Naive thymus-derived CD4-positive, alpha-beta T cell (primary cell): ENCODE results near the gene BMP5. TPM values are rescaled to one million over a fixed set of nuclear protein-coding genes. Genes with fewer than 3 reads are reported as not detected.

Experiments
- ATAC-seq: fragments of 150-1000 bp; cut with Tn5 transposase; 2 replicates; pipeline ENCODE4 v1.10.0; 2021; ENCODE audit warnings: mild to moderate bottlenecking, moderate library complexity
- CTCF ChIA-PET: fragments of 350-600 bp; sonication (Branson Sonifier 250); formaldehyde crosslinking; loops from one replicate; lab custom pipeline; 2021; ENCODE audit warnings: antibody characterized with exemption; lab: Charles Lee
- POLR2A ChIA-PET: fragments of 350-600 bp; sonication (Branson Sonifier 250); formaldehyde crosslinking; loops from one replicate; lab custom pipeline; 2021; ENCODE audit warnings: antibody characterized with exemption, inconsistent platforms; lab: Charles Lee
- DNase-seq, 9 donors: peaks; one replicate each; pipeline versions ENCODE4 v3.0.0 to v3.0.0-alpha.2; 2020 to 2022; ENCODE audit warnings: mixed read lengths in 1 of 9
- H3K27ac ChIP-seq: one replicate; pipeline ENCODE4 v1.7.0; 2013; ENCODE audit warnings: mild to moderate bottlenecking, low read depth, low read length, moderate library complexity
- H3K27me3 ChIP-seq, 2 donors: one replicate each; pipeline ENCODE4 v1.7.0; 2013; ENCODE audit warnings: low read length in 2 of 2, mild to moderate bottlenecking in 2 of 2, moderate library complexity in 2 of 2; ENCODE audit not compliant: control insufficient read depth in 2 of 2, insufficient read depth in 2 of 2
- H3K36me3 ChIP-seq, 3 experiments: 1 replicate in 2 of 3; 2 replicates in 1 of 3; pipeline ENCODE4 v1.7.0; 2013; ENCODE audit warnings: low read length in 3 of 3, mild to moderate bottlenecking in 3 of 3, moderate library complexity in 1 of 3; ENCODE audit not compliant: insufficient read depth in 3 of 3, control insufficient read depth in 2 of 3
- H3K4me1 ChIP-seq, 2 donors: one replicate each; pipeline ENCODE4 v1.7.0; 2013; ENCODE audit warnings: low read length in 2 of 2, mild to moderate bottlenecking in 2 of 2, moderate library complexity in 1 of 2; ENCODE audit not compliant: control insufficient read depth in 2 of 2, insufficient read depth in 2 of 2
- H3K4me3 ChIP-seq: 2 replicates; pipeline ENCODE4 v1.7.0; 2013; ENCODE audit warnings: mild to moderate bottlenecking, low read length
- H3K9me3 ChIP-seq, 3 experiments: 1 replicate in 2 of 3; 2 replicates in 1 of 3; pipeline ENCODE4 v1.7.0; 2013; ENCODE audit warnings: low read length in 3 of 3; ENCODE audit not compliant: control insufficient read depth in 2 of 3
- H3K27ac Mint-ChIP-seq, 9 donors: one replicate each; pipeline ENCODE4 v1.8.0; 2020 to 2022; ENCODE audit warnings: mixed read lengths in 9 of 9, mild to moderate bottlenecking in 8 of 9, moderate library complexity in 5 of 9, inconsistent platforms in 2 of 9
- H3K27me3 Mint-ChIP-seq, 5 donors: one replicate each; pipeline ENCODE4 v1.8.0; 2021 to 2022; ENCODE audit warnings: mixed read lengths in 5 of 5, mild to moderate bottlenecking in 1 of 5
- H3K36me3 Mint-ChIP-seq, 5 donors: one replicate each; pipeline ENCODE4 v1.8.0; 2020 to 2022; ENCODE audit warnings: mixed read lengths in 5 of 5, mild to moderate bottlenecking in 3 of 5, inconsistent platforms in 1 of 5
- H3K4me1 Mint-ChIP-seq, 7 donors: one replicate each; pipeline ENCODE4 v1.8.0; 2020 to 2022; ENCODE audit warnings: mixed read lengths in 7 of 7, mild to moderate bottlenecking in 3 of 7, inconsistent platforms in 1 of 7
- H3K4me3 Mint-ChIP-seq, 10 donors: one replicate each; pipeline ENCODE4 v1.8.0; 2020 to 2022; ENCODE audit warnings: mild to moderate bottlenecking in 10 of 10, mixed read lengths in 10 of 10, moderate library complexity in 6 of 10, inconsistent platforms in 2 of 10
- H3K9me3 Mint-ChIP-seq, 11 donors: one replicate each; pipeline ENCODE4 v1.8.0; 2020 to 2022; ENCODE audit warnings: mixed read lengths in 11 of 11, mild to moderate bottlenecking in 4 of 11, inconsistent platforms in 1 of 11, moderate library complexity in 1 of 11
- intact Hi-C, 2 donors: fragments of 100-400 bp; cut with micrococcal nuclease; formaldehyde crosslinking; loops; one replicate each; pipeline ENCODE4 v1.15.1; 2023
- polyA plus RNA-seq, 2 donors: library from polyadenylated mRNA; unstranded; fragments of 300-500 nt; fragmentation: Illumina TruSeq; gene quantifications; one replicate each; pipeline ENCODE4 v1.2.3, GENCODE V29; 2021
- total RNA-seq, 6 experiments: library from RNA in 5 of 6; stranded (reverse) in 5 of 6; gene quantifications; 1 replicate in 5 of 6; 2 replicates in 1 of 6; pipeline ENCODE4 v1.2.3 and lab custom pipeline; 2021 to 2026

BMP5 gene
- not detected for total RNA-seq
- not detected for polyA plus RNA-seq
- total RNA-seq (lab: John Stamatoyannopoulos, UW), result not detected

DNA sequence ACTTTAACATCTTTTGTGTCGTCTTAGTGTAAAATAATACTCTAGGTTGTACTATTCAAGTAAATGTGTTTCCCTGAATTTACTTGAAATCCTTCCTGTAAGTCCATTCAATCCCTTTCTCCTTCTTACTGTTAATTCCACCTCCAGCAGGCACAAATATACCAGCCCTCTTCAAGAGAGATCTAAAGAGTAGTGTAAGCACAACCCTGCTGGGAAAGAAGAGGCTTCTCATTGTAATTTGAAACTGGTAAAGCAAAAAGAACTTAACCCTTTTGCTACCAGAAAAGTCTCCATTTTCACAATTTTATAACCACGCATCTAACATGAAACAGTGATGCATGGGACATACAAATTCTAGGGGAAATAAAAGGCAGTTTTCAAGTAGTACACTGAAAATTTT is at the start of gene BMP5:
Gene BMP5 (minus strand): TSS at position 191 of the 400 bp plus-strand sequence. CDS start 725 bp downstream, outside the sequence.
- no peaks in the 10 kb centered on the region for H3K36me3 ChIP-seq
- H3K9me3 ChIP-seq, result no peaks in the 10 kb centered on the region
- no peak within 1 kb of the TSS for H3K4me3 ChIP-seq
- H3K4me1 Mint-ChIP-seq, result no peaks in the 10 kb centered on the region
- no peak within 1 kb of the TSS for H3K4me3 Mint-ChIP-seq
- no peak within 1 kb of the TSS for H3K27ac Mint-ChIP-seq
- H3K4me1 ChIP-seq, result no peaks in the 10 kb centered on the region
- intact Hi-C loops, result no loop called here
- no peaks in the 10 kb centered on the region for H3K27me3 Mint-ChIP-seq
- no peak within 1 kb of the TSS for H3K27ac ChIP-seq
- ChIA-PET CTCF (no interaction called here), POLR2A (no interaction called here)
- no peak for DNase-seq
- no peak for ATAC-seq
- H3K36me3 Mint-ChIP-seq, result no peaks in the 10 kb centered on the region
- no peaks in the 10 kb centered on the region for H3K27me3 ChIP-seq
- peaks cover 0 to 2% (median 0%) of the 10 kb centered on the region in 11 donors for H3K9me3 Mint-ChIP-seq

DNA sequence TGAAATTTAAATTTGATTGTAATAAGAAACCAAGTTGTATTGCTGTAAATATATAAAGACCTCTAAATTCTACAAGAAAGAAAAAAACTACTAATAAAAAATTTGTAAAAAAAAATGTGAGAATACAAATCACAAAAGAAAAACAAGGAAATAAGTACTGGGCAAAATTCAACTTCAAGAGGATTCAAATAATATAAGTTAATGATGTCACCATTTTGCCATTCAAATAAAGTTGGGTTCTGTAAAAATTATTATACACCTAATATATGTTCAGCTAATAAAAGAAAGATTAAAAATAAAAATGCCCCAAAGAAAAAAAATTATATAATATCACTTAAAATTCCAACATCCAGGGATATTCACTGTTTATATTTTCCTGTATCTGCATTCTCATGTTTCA is 47.0 kb upstream of the BMP5 start:
- DNase-seq (no peak), ATAC-seq (no peak)
- no peaks in the 10 kb centered on the region for H3K36me3 ChIP-seq
- no peaks in the 10 kb centered on the region for H3K9me3 ChIP-seq
- ChIA-PET POLR2A (no interaction called here), CTCF (no interaction called here)
- H3K27ac ChIP-seq, result no peak overlapping the region
- H3K27me3 Mint-ChIP-seq, result no peaks in the 10 kb centered on the region
- no peak overlapping the region for H3K27ac Mint-ChIP-seq
- no peaks in the 10 kb centered on the region for H3K36me3 Mint-ChIP-seq
- H3K4me3 ChIP-seq, result no peak overlapping the region
- H3K4me1 ChIP-seq, result no peaks in the 10 kb centered on the region
- peaks cover 0 to 20% (median 3%) of the 10 kb centered on the region in 11 donors for H3K9me3 Mint-ChIP-seq
- H3K4me1 Mint-ChIP-seq, result no peaks in the 10 kb centered on the region
- no peak overlapping the region for H3K4me3 Mint-ChIP-seq
- intact Hi-C loops, result no loop called here
- no peaks in the 10 kb centered on the region for H3K27me3 ChIP-seq

DNA sequence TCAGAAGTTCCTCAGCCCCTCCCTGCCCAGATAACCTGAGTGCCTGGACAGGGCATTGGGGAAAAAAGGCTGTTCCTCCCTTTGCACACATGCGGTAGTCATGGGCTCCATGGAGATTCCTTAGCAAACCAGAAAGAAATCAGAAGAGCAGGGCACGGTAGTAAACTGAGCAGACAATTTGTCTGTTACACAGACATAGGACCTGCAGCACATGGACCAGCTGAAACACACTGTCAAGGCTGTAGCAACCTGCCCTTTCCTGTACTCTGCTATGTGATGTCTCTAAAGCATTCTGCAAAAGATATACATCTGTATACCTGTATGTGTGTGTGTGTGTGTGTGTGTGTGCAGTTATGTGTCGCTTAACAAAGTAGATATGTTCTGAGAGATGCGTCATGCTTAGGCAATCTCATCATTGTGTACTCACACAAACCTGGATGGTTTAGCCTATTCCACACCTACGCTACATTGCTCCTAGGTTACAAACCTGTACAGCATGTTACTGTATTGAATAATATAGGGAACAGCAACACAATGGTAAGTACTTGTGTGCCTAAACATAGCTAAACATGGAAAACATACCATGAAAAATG is 44.4 kb upstream of the BMP5 start:
- POLR2A ChIA-PET, result no interaction called here
- Mint-ChIP-seq H3K27ac (no peak overlapping the region), H3K27me3 (no peaks in the 10 kb centered on the region), H3K4me3 (no peak overlapping the region), H3K36me3 (no peaks in the 10 kb centered on the region), H3K9me3 (peaks cover 0 to 14% (median 3%) of the 10 kb centered on the region in 11 donors), H3K4me1 (no peaks in the 10 kb centered on the region)
- intact Hi-C loops, result no loop called here
- H3K27me3 ChIP-seq, result no peaks in the 10 kb centered on the region
- H3K27ac ChIP-seq, result no peak overlapping the region
- DNase-seq (no peak), ATAC-seq (no peak)
- no peaks in the 10 kb centered on the region for H3K9me3 ChIP-seq
- no peaks in the 10 kb centered on the region for H3K4me1 ChIP-seq
- CTCF ChIA-PET, result no interaction called here
- H3K36me3 ChIP-seq, result no peaks in the 10 kb centered on the region
- no peak overlapping the region for H3K4me3 ChIP-seq

DNA sequence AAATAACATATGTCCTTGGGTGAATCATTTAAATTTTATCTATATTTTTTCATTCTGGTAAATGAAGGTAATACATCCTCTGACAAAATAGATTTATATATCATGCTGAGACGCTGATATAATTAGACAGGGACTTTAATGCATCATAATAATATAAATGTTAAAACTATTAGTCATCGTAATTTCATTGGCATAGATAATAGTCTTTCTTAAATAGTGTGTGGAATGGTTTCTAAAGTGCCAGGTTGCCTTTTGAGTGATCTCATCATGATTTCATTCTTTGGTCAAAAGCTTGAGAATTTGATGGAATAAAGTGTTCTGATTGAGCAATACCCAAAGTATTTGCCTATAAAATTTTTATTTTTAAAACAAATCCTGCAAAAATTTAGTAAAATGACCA is 43.2 kb upstream of the BMP5 start:
- POLR2A ChIA-PET, result no interaction called here
- Mint-ChIP-seq H3K27ac (no peak overlapping the region), H3K9me3 (peaks cover 0 to 14% (median 3%) of the 10 kb centered on the region in 11 donors), H3K4me1 (no peaks in the 10 kb centered on the region), H3K36me3 (no peaks in the 10 kb centered on the region), H3K27me3 (no peaks in the 10 kb centered on the region), H3K4me3 (no peak overlapping the region)
- intact Hi-C loops, result no loop called here
- Histone ChIP-seq H3K27ac (no peak overlapping the region), H3K27me3 (no peaks in the 10 kb centered on the region), H3K36me3 (no peaks in the 10 kb centered on the region), H3K4me1 (no peaks in the 10 kb centered on the region), H3K4me3 (no peak overlapping the region), H3K9me3 (no peaks in the 10 kb centered on the region)
- CTCF ChIA-PET, result no interaction called here
- DNase-seq (no peak), ATAC-seq (no peak)

DNA sequence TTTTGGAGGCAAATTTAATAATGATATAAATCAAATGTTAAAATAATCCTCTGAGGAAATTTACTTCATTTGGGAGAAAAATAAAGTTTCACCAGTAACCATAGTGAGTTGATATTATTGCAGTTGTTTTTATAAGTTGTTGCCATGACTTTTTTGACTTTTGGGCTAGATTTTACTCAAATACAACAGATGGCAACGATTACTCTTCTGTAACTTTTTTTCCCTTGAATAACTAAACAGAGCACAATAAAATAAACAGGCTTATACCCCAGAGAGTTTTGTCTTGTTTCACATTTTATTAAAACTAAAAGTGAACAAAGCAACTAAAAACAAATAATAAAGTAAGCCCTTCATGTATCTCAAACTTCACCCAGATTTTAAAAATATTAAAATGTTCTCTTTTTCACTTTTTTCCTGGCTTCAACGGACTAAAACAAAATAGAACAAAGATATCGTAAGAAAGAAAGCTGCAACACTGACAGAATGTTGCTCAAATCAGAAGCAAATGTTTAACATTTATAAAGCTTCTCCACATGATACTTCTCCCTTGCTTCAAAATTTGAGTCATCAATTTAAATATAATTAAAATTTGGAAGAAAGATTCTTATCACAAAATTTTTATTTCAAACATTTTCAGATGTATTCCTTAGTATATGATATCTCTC is 42.5 kb upstream of the BMP5 start:
- Histone ChIP-seq H3K4me3 (no peak overlapping the region), H3K36me3 (no peaks in the 10 kb centered on the region), H3K27me3 (no peaks in the 10 kb centered on the region), H3K4me1 (no peaks in the 10 kb centered on the region), H3K27ac (no peak overlapping the region), H3K9me3 (no peaks in the 10 kb centered on the region)
- intact Hi-C loops, result no loop called here
- ChIA-PET POLR2A (no interaction called here), CTCF (no interaction called here)
- Mint-ChIP-seq H3K4me1 (no peaks in the 10 kb centered on the region), H3K36me3 (no peaks in the 10 kb centered on the region), H3K9me3 (peaks cover 0 to 14% (median 3%) of the 10 kb centered on the region in 11 donors), H3K27me3 (no peaks in the 10 kb centered on the region), H3K4me3 (no peak overlapping the region), H3K27ac (no peak overlapping the region)
- ATAC-seq, result no peak
- DNase-seq, result no peak

DNA sequence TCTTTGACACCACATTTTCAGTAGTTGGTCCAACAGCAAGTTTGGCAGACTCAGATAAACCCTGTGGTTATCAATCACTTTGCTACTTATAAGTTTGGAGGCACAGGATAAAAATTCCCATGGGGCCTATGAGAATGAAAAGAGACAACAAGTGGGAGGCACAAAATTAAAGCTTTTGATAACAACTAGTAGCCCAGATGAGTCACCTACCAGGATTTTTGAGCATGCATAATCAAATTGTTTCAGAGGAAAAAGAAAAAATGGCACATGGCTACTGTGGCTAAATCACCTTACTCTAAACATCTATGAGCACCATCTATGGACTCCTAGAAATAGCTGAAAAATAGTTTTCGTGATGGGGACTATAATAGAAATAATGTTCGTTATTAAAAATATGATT is 40.8 kb upstream of the BMP5 start:
- intact Hi-C loops, result no loop called here
- DNase-seq, result no peak
- no peaks in the 10 kb centered on the region for H3K27me3 ChIP-seq
- H3K9me3 ChIP-seq, result no peaks in the 10 kb centered on the region
- H3K4me3 ChIP-seq, result no peak overlapping the region
- Mint-ChIP-seq H3K27ac (no peak overlapping the region), H3K4me1 (no peaks in the 10 kb centered on the region), H3K27me3 (no peaks in the 10 kb centered on the region), H3K9me3 (peaks cover 0 to 6% (median 2%) of the 10 kb centered on the region in 11 donors), H3K4me3 (no peak overlapping the region), H3K36me3 (no peaks in the 10 kb centered on the region)
- ChIA-PET POLR2A (no interaction called here), CTCF (no interaction called here)
- no peaks in the 10 kb centered on the region for H3K36me3 ChIP-seq
- no peak for ATAC-seq
- H3K27ac ChIP-seq, result no peak overlapping the region
- H3K4me1 ChIP-seq, result no peaks in the 10 kb centered on the region
